ENCODE measurements around the gene GSN. TPM values are rescaled to one million over a fixed set of nuclear protein-coding genes. Genes with fewer than 3 reads are reported as not detected.

GSN gene
- polyA plus RNA-seq, 1 of the 3 experiments (the other 2 are of a cell fraction), result 168 TPM

DNA sequence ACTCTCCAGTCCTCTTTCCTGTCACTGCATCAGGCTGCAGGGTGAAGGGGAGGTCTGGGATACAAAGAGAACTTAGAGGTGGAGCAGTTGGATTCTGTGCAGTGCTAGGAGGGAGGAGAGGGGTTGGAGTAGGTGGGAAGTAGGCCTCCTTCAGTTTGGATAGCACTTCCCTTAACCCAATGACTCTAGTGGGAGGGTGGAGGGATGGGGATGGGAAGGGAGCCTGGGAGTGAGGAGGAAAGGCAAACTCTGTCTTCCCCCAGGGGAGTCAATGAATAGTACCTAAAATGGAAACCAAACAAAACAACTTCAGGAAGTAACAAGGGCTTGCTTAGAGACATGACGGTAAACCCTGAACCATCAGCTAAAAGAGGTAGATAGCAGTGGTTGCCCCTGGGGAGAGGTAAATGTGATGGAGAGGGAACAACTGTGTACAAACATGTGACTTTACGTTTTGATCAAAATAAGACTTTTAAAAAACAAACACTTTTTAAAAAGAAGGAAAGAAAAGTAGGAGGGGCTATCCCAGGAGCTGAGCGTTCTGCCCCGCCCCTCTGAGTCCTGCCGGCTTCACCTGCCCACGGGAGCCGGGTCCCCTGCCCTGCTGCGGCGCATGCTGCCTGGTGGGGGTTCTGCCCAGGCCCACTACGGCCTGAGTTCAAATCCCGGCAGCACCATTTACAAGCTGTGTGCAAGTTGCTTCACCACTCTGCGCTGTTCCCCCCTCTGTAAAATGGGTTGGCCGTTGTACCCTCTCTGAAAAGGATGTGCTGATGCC, 30.9 kb downstream of the GSN start:
- CTCF ChIA-PET, result interaction anchor here (0.8 to 5.6 kb wide), 6 partner anchors 20 to 99 kb away, joined by 3 to 35 read pairs (median 4); no protein-coding TSS in a partner anchor
- H3K79me2 ChIP-seq (ENCODE audit: insufficient read depth), result 0 out of 2 replicates have a peak, but pooled peaks cover 3% of the 10 kb centered on the region

More for the DNA sequence above, 30.9 kb downstream of the GSN start:
- H3K4me3 ChIP-seq (ENCODE audit: low read depth in 2 of 2, low read length in 1 of 2), result no peak overlapping the region; a peak in 1 of 4 replicates
- H3K36me3 ChIP-seq (replicated peaks in 1 of 2; ENCODE audit: control insufficient read depth in 1 of 2, insufficient read depth in 2 of 2, low read length in 1 of 2), result peaks cover 0 to 18% of the 10 kb centered on the region in 2 experiments
- peaks cover 10% of the 10 kb centered on the region for H3F3A ChIP-seq (replicated peaks; ENCODE audit: insufficient read depth)
- no peak overlapping the region for H3K27ac ChIP-seq (ENCODE audit: low read depth in 2 of 2, low read length in 1 of 2)
- WGBS (ENCODE audit: low lambda C conversion rate), result 78% methylated on average over 13 of the region's 13 CpGs
- H3K9me2 ChIP-seq, result no peaks in the 10 kb centered on the region
- peaks cover 0 to 19% of the 10 kb centered on the region in 2 experiments; a peak in 2 of 4 replicates for H3K4me1 ChIP-seq (ENCODE audit: control insufficient read depth in 1 of 2, insufficient read depth in 2 of 2, low read depth in 1 of 2, low read length in 1 of 2)
- no peak for TF ChIP-seq RAD21 (IDR thresholded peaks at IDR 0.05; ENCODE audit: low read length)
- no peak for TF ChIP-seq NRF1 (IDR thresholded peaks at IDR 0.05; ENCODE audit: low read depth, low read length)
- TF ChIP-seq, protein P1, sequence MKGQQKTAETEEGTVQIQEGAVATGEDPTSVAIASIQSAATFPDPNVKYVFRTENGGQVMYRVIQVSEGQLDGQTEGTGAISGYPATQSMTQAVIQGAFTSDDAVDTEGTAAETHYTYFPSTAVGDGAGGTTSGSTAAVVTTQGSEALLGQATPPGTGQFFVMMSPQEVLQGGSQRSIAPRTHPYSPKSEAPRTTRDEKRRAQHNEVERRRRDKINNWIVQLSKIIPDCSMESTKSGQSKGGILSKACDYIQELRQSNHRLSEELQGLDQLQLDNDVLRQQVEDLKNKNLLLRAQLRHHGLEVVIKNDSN (IDR thresholded peaks at IDR 0.05; ENCODE audit: borderline replicate concordance, low read depth), result no peak
- TF ChIP-seq, protein P2, sequence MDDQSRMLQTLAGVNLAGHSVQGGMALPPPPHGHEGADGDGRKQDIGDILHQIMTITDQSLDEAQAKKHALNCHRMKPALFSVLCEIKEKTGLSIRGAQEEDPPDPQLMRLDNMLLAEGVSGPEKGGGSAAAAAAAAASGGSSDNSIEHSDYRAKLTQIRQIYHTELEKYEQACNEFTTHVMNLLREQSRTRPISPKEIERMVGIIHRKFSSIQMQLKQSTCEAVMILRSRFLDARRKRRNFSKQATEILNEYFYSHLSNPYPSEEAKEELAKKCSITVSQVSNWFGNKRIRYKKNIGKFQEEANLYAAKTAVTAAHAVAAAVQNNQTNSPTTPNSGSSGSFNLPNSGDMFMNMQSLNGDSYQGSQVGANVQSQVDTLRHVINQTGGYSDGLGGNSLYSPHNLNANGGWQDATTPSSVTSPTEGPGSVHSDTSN (IDR thresholded peaks at IDR 0.05), result no peak
- TF ChIP-seq, protein P3, sequence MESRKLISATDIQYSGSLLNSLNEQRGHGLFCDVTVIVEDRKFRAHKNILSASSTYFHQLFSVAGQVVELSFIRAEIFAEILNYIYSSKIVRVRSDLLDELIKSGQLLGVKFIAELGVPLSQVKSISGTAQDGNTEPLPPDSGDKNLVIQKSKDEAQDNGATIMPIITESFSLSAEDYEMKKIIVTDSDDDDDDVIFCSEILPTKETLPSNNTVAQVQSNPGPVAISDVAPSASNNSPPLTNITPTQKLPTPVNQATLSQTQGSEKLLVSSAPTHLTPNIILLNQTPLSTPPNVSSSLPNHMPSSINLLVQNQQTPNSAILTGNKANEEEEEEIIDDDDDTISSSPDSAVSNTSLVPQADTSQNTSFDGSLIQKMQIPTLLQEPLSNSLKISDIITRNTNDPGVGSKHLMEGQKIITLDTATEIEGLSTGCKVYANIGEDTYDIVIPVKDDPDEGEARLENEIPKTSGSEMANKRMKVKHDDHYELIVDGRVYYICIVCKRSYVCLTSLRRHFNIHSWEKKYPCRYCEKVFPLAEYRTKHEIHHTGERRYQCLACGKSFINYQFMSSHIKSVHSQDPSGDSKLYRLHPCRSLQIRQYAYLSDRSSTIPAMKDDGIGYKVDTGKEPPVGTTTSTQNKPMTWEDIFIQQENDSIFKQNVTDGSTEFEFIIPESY (IDR thresholded peaks at IDR 0.05; ENCODE audit: borderline replicate concordance, low read depth), result no peak
- TF ChIP-seq RFX5 (IDR thresholded peaks at IDR 0.05; ENCODE audit: low read length), result no peak
- no peak for TF ChIP-seq GATA2 (CRISPR knock-in tag; IDR thresholded peaks at IDR 0.05)
- no peak for TF ChIP-seq FOXJ3 (CRISPR knock-in tag; IDR thresholded peaks at IDR 0.05)
- TF ChIP-seq TCF12 (IDR thresholded peaks at IDR 0.05), result no peak
- no peak for TF ChIP-seq POLR2AphosphoS5 (IDR thresholded peaks at IDR 0.05; ENCODE audit: low read depth, low read length)
- TF ChIP-seq SMC3 (IDR thresholded peaks at IDR 0.05; ENCODE audit: low read depth, low read length), result no peak
- TF ChIP-seq, protein P4, sequence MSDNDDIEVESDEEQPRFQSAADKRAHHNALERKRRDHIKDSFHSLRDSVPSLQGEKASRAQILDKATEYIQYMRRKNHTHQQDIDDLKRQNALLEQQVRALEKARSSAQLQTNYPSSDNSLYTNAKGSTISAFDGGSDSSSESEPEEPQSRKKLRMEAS (IDR thresholded peaks at IDR 0.05; ENCODE audit: low read depth), result no peak
- TF ChIP-seq RXRA (IDR thresholded peaks at IDR 0.05; ENCODE audit: borderline replicate concordance, low read depth), result no peak
- H3K4me2 ChIP-seq, result peak overlapping the region; percentile 74; the same call in 1 of the 2 replicates
- H2AFZ ChIP-seq (ENCODE audit: low read depth), result no peak overlapping the region
- no peak for DNase-seq
- H3K9me3 ChIP-seq, result no peaks in the 10 kb centered on the region
- POLR2A ChIA-PET, result no interaction called here
- H3K9ac ChIP-seq, result no peak overlapping the region
- H4K20me1 ChIP-seq (ENCODE audit: insufficient read depth), result no peaks in the 10 kb centered on the region
- H3K27me3 ChIP-seq (ENCODE audit: insufficient read depth), result no peaks in the 10 kb centered on the region
